ENCODE measurements around the gene SDS. TPM values are rescaled to one million over a fixed set of nuclear protein-coding genes. Genes with fewer than 3 reads are reported as not detected.

Gene SDS
- polyA plus RNA-seq, 1 experiment = not detected

GRCh38 chr12:113385282-113385882 lies 18.3 kb downstream of the SDS start:
- ChIA-PET POLR2A (no interaction called here), CTCF (no interaction called here)
- H3K9me3 ChIP-seq (ENCODE audit: control insufficient read depth, insufficient read depth, low read length) = no peaks in the 10 kb centered on the region
- no peak overlapping the region for H3K4me3 ChIP-seq (ENCODE audit: low read depth, low read length)
- H3K27ac ChIP-seq (ENCODE audit: low read depth, low read length) = no peak overlapping the region
- no peaks in the 10 kb centered on the region for H3K27me3 ChIP-seq (ENCODE audit: control insufficient read depth, insufficient read depth, low read length)
- no peak for TF ChIP-seq CTCF (IDR thresholded peaks at IDR 0.05; ENCODE audit: low read depth, low read length)
- DNase-seq (ENCODE audit: low read depth, low spot score) = no peak

GRCh38 chr12:113384778-113385177 lies 18.9 kb downstream of the SDS start:
- no peak overlapping the region for H3K4me3 ChIP-seq (ENCODE audit: low read depth, low read length)
- ChIA-PET CTCF (no interaction called here), POLR2A (no interaction called here)
- no peaks in the 10 kb centered on the region for H3K27me3 ChIP-seq (ENCODE audit: control insufficient read depth, insufficient read depth, low read length)
- no peak for DNase-seq (ENCODE audit: low read depth, low spot score)
- H3K27ac ChIP-seq (ENCODE audit: low read depth, low read length) = no peak overlapping the region
- TF ChIP-seq CTCF (IDR thresholded peaks at IDR 0.05; ENCODE audit: low read depth, low read length) = no peak
- H3K9me3 ChIP-seq (ENCODE audit: control insufficient read depth, insufficient read depth, low read length) = no peaks in the 10 kb centered on the region

- no peak overlapping the region for H3K4me3 ChIP-seq (ENCODE audit: low read depth, low read length)
- H3K27me3 ChIP-seq (ENCODE audit: control insufficient read depth, insufficient read depth, low read length) = no peaks in the 10 kb centered on the region
- CTCF ChIA-PET = no interaction called here
- POLR2A ChIA-PET = no interaction called here
- no peak for TF ChIP-seq CTCF (IDR thresholded peaks at IDR 0.05; ENCODE audit: low read depth, low read length)
- no peak overlapping the region for H3K27ac ChIP-seq (ENCODE audit: low read depth, low read length)
- no peaks in the 10 kb centered on the region for H3K9me3 ChIP-seq (ENCODE audit: control insufficient read depth, insufficient read depth, low read length)
- no peak for DNase-seq (ENCODE audit: low read depth, low spot score)
Measured at GRCh38 chr12:113382206-113382605, 21.5 kb downstream of the SDS start.

- no peak for TF ChIP-seq CTCF (IDR thresholded peaks at IDR 0.05; ENCODE audit: low read depth, low read length)
- no peak overlapping the region for H3K27ac ChIP-seq (ENCODE audit: low read depth, low read length)
- no peak for DNase-seq (ENCODE audit: low read depth, low spot score)
- H3K4me3 ChIP-seq (ENCODE audit: low read depth, low read length) = no peak overlapping the region
- H3K27me3 ChIP-seq (ENCODE audit: control insufficient read depth, insufficient read depth, low read length) = no peaks in the 10 kb centered on the region
- POLR2A ChIA-PET = no interaction called here
- no peaks in the 10 kb centered on the region for H3K9me3 ChIP-seq (ENCODE audit: control insufficient read depth, insufficient read depth, low read length)
- CTCF ChIA-PET = no interaction called here
Measured at GRCh38 chr12:113381220-113381619, 22.5 kb downstream of the SDS start.

GRCh38 chr12:113378291-113378690 lies 25.4 kb downstream of the SDS start:
- Histone ChIP-seq H3K9me3 (ENCODE audit: control insufficient read depth, insufficient read depth, low read length) (no peaks in the 10 kb centered on the region), H3K27ac (ENCODE audit: low read depth, low read length) (no peak overlapping the region), H3K4me3 (ENCODE audit: low read depth, low read length) (no peak overlapping the region), H3K27me3 (ENCODE audit: control insufficient read depth, insufficient read depth, low read length) (no peaks in the 10 kb centered on the region)
- CTCF ChIA-PET = interaction anchor here (0.7 kb wide), 2 partner anchors 64 to 83 kb away, joined by 3 read pairs; no protein-coding TSS in a partner anchor
- POLR2A ChIA-PET = interaction anchor here (0.7 kb wide), 1 partner anchor 18 kb away, joined by 4 read pairs; no protein-coding TSS in a partner anchor
- TF ChIP-seq CTCF (IDR thresholded peaks at IDR 0.05; ENCODE audit: low read depth, low read length) = peak; percentile 31
- DNase-seq (ENCODE audit: low read depth, low spot score) = no peak

All from AG04450 (cell line).